Measurements from ENCODE around the gene CENPX.
A peak's percentile ranks its signal among the peaks of the same experiment; 100 is the strongest.

Gene CENPX

DNA sequence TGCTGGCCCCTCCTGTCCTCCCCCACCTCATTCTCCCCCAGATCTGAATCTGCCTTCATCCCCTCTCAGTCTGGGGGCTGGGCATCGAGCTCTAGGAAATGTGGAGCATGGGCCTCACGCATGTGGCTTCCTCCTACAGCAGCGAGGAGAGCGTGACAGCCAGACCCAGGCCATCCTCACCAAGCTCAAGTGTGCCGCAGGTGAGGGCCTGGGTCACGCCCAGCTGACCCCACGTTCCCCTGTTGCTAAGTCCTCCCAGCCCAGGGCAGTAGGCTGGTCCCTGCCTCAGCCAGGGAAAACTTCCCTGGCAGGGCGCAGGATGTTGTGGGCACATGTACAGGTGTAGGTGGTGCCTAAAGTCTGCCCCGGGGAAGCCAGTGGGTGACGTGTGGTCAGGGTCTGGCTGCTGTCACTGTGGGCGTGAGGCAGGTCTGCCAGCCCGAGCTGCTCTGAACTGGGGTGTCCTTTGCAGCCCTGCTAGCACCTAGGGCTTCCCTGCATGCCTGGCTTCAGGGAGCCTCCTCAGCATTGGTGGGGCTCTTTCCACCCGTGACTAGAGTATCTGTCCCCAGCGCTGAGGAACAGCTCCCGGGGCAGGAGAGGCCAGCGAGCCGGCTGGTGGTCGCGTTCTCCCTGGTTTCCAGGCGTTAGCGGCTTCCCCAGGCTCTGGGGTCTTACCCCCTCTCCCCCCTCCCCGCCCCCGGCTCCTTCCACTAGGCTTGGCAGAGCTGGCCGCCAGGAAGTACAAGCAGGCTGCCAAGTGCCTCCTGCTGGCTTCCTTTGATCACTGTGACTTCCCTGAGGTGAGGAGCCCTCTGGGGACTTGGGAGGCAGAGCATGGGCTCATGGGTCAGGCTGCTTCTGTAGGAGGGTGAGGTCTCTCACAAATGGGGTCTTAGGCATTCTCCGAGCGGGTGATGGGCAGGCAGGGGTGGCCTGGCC, 32.6 kb upstream of the CENPX start:
- no peak for DNase-seq

DNA sequence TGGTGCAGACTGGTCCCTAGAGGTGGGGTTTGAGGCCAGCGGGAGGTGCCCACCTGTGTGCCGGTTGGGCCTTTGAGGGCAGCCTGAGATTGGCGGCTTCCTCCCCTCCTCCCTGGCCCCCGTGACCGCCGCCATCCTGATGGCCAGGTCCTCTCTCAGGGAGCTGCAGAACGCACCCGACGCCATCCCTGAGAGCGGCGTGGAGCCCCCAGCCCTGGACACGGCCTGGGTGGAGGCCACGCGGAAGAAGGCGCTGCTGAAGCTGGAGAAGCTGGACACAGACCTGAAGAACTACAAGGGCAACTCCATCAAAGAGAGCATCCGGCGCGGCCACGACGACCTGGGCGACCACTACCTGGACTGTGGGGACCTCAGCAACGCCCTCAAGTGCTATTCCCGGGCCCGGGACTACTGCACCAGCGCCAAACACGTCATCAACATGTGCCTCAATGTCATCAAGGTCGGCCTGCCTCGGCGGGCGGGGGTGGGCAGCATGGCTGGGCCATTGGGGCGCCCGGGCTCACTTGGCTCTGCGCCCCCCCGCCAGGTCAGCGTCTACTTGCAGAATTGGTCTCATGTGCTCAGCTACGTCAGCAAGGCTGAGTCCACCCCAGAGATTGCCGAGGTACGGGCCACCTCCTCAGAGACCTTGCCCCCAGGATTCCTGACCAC, 31.8 kb upstream of the CENPX start:
- DNase-seq, result no peak

DNA sequence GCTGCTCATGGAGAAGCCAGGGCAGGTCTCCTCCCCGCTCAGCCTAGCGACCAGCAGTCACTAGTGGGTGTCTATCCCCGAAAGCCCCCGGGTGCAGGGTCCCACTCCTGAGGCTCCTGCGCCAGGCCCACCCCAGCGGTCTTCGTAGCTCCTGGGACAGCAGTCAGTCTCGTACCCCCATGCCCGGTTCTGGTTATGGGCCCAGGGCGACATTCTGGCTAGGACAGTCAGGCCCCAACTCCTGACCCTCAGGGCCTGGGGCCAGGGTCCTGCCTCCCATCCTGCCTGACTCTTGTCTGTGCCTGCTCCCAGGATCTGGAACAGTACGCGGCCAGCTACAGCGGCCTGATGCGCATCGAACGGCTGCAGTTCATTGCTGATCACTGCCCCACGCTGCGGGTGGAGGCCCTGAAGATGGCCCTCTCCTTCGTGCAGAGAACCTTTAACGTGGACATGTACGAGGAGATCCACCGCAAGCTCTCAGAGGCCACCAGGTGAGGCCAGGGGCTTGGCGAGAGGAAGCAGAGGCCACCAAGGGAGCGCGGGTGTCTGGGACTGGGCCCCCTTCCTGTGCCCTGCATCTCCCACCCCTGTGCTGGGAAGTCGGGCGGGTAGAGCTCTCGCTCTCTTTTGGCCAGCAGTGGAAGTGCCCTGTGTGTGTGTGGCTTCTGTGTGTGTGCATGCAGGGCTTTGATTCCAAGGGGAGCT, 31.0 kb upstream of the CENPX start:
- DNase-seq, result no peak

DNA sequence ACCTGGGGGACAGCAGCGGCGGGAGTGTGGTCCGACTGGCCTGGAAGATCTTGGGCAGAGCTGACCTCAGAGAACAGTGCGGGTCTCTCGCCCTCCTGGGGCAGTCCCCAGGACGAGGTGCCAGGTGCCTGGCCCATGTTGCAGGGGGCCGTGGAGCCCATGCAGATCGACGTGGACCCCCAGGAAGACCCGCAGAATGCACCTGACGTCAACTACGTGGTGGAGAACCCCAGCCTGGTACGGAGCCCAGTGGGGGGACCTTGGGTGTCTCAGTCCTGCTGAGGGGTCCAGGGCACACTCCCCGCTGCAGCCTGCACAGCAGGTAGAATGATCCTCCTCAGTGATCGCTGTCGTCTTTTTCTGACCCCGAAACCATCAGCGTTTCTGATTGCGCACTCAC, 30.5 kb upstream of the CENPX start:
- DNase-seq, result no peak

DNA sequence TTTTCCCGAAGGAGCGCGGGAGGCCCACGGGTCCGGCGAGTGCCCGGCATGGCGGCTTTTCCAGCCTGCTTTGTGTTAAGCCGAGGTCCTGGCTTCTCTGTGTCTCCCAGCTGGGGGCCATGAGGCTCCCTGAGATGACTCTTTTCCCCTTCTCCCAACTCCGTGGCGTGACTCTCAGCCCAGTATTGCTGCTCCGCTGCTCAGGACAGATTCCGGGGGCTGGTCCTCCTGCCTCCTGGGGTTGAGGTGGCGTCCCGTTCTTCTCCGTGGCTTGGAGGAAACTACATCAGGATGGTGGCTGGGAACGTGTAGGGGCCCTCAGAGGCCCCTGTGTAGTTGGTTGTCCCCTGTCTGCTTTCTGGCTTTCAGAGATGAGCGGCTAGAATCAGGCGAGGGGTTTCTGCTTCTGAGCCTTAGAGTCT, 30.0 kb upstream of the CENPX start:
- DNase-seq, result no peak

DNA sequence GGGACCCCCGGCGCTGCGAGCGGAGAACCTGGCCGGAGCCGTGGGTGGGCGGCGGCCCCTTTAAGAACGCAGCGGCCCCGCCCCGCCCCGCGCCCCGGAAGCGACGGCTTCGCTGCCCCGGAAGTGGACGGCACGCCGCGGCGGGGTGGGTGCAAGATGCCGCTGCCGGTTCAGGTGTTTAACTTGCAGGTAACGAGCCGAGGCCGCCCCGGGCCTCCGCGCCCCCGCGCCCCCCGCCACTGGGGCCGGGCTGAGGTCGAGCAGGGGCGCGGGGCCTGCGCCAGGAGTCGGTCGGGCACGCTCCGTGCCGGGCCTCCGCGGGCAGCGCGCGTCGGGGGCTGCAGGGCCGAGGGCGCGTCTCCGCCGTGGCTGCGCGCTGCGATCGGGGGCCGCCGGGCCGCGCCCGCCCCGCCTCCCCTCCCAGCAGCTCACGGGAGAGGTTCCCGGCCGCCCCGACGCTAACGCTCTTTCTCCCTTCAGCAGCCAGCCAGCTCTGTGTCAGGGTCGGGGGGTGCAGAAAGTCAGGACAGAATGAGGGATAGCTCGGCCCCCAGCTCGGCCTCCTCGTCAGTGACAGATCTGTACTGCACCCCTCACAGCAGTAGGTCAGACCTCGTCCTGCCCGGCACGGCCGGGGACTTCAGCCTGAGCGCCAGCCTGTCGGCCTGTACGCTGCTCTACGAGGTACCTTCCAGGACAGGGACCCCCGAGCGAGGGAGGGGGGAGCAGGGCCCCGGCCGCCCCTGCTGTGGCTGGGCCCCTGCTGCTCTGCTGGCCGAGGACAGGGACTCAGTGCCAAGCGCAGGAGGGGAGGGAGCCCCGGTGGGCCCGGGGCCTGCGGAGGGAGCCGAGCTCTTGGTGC, 29.3 kb upstream of the CENPX start, which contains the start of the genes GPS1 and RFNG:
GPS1 (plus strand) TSS at position 123 of the 862 bp plus-strand sequence; CDS start at position 157, 34 bp downstream.
RFNG (minus strand) TSS at position 36 of the 862 bp plus-strand sequence. CDS start 45 bp downstream, outside the sequence.
- peak; percentile 87 for DNase-seq

DNA sequence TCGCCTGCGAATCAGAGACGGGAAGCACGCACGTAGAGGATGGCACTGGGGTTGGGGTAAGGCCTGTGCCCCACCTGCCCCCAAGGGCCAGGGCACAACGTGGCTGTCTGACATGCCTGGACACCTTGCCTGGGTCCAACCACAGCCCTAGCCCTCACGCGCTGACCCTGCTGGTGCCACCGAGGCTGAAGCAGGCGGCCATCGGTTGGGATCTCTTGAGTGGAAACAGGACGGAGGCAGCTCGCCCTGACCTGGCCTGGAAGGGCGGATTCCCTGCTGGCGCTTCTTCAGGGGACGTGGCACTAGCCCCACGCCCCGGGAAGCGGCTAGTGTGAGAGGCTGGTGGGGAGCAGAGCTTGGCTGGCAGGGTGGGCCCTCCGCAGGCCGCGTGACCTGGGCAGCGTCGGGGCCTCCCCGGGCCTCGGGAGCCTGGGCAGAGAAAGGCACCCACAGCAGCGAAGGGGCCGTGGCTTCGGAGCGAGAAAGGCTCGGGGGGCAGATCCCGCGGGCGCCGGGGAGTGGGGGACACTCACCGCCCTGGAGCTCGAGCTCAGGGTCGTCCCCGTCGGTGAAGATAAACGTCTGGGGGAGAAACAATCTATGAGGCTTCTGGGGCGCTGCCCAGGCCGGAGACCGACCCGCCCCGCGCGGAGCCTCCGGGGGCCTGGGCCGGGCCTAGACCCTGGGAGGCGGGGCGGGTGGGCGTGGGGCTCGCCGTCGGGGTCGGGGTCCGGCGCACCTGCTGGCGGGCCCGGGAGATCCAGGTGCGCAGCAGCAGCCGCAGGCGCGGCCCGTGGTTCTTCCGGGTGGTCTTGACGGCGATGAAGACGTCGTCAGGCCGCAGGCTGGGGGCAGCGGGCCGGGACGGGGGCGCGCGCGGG, 28.3 kb upstream of the CENPX start:
- no peak for DNase-seq

DNA sequence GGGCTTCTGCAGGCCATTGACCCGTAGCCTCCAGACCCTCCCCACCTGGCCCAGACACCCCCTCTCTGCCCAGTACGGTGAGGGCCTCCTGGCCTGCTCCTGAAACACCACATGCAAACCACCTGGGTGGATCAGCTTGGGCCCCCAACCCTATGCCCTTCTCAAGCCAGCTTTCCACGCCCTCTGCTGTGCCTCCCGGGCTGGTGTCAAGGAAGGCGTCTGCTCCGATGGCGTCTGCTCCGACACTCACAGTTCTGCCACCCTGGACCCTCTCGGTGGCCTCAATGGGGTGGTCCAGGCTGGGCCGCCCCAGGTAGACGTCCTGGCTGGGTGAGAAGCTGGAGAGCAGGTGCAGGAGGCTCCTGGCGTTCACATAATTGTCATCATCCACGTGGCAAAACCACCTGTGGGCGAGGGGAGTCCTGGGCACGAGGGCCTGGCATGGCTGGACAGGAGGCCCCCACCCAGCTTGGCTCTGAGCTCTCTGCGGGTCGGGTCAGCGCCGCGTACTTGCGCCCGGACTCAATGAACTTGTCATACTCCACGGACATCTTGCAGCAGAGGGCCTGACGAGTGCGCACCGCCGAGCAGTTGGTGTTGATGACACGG, 27.6 kb upstream of the CENPX start:
- no peak for DNase-seq

DNA sequence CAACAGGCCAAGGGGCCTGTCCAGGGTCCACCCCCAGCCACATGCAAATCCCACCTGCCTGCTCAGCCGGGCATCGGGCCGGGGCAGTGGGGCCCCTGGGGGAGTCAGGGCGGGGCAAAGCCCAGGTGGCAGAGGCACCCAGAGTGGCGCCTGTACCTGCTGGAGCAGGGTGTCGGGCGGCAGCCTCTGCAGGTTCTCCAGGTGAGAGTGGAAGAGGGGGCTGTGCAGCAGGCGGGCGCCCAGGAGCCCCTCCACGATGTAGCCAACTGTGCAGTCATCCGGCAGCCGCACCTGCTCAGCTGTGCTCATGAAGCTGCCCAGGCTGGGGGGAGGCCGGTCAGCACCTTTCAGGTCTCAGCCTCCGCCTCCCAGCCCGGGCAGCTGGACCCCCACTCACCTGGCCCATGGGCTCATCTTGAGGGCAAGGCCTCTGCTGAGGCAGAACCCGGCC, 26.9 kb upstream of the CENPX start:
- DNase-seq, result no peak

DNA sequence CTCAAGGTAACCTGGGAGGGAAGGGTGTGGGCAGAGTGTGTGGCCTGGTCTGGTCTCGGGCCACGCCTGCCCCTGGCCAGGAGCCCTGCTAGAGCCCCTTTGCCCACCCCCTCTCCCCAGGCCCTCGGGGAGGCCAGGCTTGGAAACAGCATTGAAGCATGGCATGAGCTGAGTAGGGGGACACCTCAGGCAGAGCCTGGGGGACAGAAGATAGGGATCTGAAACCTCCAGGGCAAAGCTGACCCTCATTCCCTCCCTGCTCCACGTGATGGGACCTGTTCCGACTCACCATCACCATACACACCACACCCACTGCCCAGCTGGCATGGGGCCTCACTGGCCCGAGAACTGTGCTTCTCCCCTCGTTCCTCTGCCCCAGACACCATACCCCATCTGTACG, 26.4 kb upstream of the CENPX start:
- no peak for DNase-seq

DNA sequence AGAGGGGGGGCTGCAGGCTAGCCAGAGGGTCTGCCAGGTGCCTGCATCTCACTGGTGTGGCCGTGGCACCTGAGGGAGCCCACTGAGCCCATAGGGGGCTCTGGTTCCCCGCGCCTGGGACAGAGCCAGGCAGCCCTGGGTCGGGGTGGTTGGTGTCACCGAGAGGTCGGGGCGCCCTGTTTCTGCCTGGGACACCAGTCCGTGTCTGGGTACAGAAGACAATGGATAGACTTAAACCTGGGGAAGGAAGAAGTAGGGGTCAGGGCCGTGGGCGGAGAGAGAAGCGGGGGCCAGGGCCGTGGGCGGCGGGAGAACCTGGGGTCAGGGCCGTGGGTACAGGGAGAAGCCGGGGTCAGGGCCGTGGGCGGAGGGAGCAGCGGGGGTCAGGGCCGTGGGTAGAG, 25.9 kb upstream of the CENPX start:
- DNase-seq, result no peak

DNA sequence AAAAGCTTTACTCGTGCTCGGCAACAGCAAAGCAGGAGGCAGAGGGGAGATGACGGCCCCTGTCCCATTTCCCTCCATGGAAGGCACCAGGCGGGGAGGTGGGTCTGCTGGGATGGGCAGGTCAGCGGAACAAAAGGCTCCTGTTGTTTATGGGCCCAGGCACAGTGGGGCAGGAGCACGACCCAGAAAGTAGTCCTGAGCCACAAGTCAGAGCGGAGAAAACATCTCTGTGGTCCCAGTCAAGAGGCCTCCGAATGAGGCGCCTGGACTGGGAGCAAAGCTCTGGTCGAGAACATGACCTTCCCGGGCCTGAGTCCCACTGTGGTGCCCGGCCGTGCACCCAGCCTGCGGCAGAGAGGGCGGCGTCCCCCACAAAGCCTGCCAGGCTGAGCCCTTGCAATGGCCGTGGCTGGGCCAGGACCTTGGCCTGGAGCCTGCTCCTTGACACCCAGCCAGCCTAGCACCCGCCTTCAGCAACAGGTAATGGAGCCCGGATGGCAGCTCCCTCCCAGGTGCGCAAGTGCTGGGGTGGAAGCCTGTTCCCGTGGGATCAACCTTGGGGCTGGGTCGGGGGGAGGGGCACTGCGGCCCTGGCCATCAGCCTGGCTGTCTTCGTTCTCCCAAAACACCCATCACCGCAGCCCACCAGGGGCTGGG, 25.4 kb upstream of the CENPX start:
- no peak for DNase-seq

DNA sequence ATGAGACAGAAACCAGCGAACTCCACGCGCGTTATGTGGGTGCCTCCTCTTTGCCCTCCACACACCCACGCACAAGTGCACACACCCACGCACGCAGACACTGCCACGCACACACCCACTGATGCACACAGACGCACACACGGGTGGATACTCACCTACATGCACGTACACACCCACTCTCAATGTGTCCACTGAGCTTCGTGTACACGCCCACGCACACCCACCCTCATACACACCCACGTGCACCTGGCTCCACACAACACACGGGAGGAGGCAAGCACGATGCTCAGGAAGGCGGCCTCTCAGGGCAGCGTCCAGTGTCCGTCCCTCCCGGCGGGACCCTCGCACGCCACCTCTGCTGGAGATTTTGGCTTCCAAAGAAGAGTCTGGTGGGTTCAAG, 24.7 kb upstream of the CENPX start:
- DNase-seq, result no peak

DNA sequence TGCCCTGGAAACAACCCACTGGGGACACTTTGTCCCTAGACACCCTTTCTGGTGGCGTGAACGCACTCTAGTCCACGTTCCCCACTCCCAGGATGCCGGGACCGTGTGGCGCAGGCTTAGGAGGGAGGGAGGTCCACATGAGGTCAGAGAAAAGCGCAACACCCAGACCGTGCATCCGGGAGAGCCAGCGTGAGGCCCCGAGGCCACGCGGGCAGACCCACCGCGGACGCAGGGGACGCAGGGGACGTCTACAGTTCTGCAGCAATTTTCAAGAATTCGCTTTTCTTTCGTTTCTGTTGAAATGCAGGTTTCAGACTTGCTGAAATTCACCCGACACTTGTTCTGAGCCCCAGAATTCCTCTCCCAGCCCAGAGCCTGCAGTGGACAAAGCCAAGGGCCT, 24.2 kb upstream of the CENPX start:
- DNase-seq, result no peak

DNA sequence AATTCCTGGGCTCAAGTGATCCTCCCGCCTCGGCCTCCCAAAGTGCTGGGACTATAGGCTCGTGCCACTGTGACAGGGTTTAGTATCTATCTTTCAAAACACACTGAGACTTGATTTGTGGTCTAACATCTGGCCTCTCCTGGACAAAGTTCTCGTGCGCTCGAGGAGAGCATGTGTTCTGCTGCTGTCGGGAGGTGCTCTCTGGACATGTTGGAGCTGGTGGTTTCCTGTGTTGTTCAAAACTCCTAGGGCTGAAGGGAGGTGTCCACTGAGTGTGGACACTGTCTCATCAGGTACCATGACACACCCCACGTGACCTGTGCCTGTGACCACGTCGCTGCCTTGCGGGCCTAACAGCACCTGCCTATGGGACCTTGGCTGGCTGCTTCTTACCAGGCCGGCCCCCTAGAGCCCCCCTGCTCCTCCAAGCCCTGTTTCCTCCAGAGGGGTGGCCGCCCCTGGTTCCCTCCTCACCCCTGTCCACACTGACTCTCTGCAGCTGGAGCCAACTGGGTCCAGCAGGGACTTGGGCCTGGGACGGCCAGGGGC, 23.3 kb upstream of the CENPX start:
- DNase-seq, result no peak

DNA sequence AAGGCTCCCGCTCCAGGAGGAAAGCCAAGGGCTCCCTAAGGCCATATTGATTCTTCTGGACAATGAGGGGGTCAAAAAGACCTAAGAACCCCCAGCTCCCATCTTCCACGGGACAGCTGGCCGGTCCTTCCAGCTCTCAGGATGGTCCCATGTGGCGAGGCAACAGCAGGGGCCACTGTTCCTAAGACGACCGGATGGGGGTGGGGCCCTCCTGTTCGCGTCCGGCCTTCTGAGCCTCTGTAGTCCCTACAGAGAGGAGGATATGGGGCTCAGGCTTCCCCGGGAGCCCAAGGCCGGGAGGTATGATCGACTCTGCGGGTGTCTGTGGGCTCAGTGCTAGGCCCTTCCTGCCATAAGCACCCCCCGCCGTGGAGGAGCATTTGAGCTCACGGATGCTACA, 20.8 kb upstream of the CENPX start:
- DNase-seq, result no peak

DNA sequence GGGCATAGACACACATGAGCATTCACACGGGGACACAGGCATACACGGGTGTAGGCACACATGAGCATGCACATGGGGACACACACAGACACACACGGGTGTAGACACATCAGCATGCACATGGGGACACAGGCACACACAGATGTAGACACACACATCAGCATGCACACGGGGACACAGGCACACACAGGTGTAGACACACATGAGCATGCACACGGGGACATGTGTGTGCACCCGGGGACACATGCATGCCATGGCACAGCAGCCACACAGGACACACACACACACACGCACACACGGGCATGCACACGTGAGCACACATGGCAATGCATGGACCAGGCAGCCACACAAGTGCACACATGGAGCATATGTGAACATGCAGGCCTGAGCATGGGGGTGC, 20.0 kb upstream of the CENPX start:
- DNase-seq, result no peak

DNA sequence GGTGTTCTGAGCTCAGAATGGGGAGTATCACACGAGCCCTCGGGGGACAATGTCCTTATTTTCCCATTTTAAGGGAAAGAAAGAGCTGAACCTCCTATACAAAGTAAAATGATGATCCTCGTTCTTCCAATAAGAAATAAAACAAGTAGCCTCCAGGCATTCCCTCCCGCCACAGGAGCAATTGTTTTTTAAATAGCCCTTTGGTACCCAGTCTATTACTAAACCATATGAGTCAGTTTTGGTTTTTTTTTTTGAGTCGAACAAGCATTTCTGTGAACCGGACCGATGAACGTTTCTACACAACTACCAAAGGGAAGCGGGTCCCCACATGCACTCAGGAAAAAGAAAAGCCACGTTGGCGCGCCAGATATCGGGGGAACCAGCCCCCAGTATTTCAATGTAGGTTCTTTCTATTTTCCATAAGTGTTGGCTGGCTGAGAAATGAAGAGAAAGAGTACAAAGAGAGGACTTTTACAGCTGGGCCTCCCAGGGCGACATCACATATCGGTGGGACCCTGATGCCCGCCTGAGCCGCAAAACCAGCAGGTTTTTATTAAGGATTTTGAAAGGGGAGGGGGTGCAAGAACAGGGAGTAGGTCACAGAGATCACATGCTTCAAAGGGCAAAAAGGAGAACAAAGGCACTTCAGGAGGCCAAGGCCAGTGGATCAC, 18.6 kb upstream of the CENPX start:
- DNase-seq, result no peak

DNA sequence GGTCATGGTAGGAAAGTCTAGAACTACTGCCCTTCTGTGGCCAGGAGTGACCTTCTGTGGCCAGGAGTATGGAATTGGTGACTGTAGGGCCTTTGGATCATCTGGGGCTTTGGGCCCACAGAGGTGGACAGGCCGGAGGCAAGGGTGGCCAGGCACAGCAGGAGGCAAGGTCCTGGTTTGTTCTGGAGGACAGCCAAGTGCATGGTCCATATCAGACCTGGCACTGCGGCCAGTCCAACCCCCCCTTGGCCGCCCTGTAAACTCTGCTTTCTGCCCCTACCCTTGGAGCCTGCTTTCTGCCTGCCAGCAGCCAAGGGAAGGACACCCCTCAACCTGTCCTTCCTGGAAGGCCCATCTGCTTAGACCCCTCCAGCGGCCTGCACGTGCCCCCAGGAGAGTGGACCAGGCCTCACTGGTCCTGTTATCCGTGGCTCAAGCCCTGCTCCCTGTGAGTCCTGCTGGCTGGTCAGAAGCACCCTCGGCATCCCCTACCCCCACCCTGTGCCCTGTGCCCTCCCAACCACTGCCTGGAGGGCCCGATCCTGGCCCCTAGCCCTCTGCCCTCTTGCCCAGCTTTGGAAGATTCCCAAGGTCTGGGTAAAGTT, 17.1 kb upstream of the CENPX start:
- no peak for DNase-seq
